H1 (cell line): ENCODE measurements around the gene SCAMP2. TPM values are rescaled to one million over a fixed set of nuclear protein-coding genes. Genes with fewer than 3 reads are reported as not detected.

ENCODE experiments used
- ATF3 ChIP-seq: IDR thresholded peaks from 2 replicates; pipeline ENCODE4 v1.6.1; 2011; ENCODE audit warnings: low read depth, mild to moderate bottlenecking, low read length; ENCODE audit not compliant: insufficient read depth
- JUND ChIP-seq: IDR thresholded peaks from 2 replicates; pipeline ENCODE4 v1.6.1; 2011; ENCODE audit warnings: mild to moderate bottlenecking, improper control_type of control experiment, low read length
- NANOG ChIP-seq: IDR thresholded peaks from 2 replicates; pipeline ENCODE4 v1.6.1; 2011; ENCODE audit warnings: low read length, low read depth, mild to moderate bottlenecking, inconsistent platforms; ENCODE audit not compliant: insufficient read depth, poor library complexity, severe bottlenecking
- POLR2A ChIP-seq, 2 experiments: IDR thresholded peaks; 1 replicate in 1 of 2; 2 replicates in 1 of 2; pipeline ENCODE4 v1.6.1; 2011; ENCODE audit warnings: low read depth in 2 of 2, low read length in 2 of 2, mild to moderate bottlenecking in 2 of 2; ENCODE audit errors: control extremely low read depth in 1 of 2
- RBBP5 ChIP-seq: IDR thresholded peaks from 2 replicates; pipeline ENCODE4 v1.7.1; 2012; ENCODE audit warnings: low read depth, mild to moderate bottlenecking, inconsistent platforms, low read length, moderate library complexity, borderline replicate concordance
- TAF1 ChIP-seq: IDR thresholded peaks from 2 replicates; pipeline ENCODE4 v1.6.1; 2011; ENCODE audit warnings: mild to moderate bottlenecking, low read depth, low read length
- TEAD4 ChIP-seq: IDR thresholded peaks from 2 replicates; pipeline ENCODE4 v1.6.1; 2012; ENCODE audit warnings: low read depth, low read length, inconsistent platforms, mixed read lengths
- ZNF274 ChIP-seq: IDR thresholded peaks from 2 replicates; pipeline ENCODE4 v1.7.0; 2012; ENCODE audit warnings: low read length, borderline replicate concordance; ENCODE audit errors: extremely low read depth
- polyA plus RNA-seq, 7 experiments: library from polyadenylated mRNA; depleted of rRNA in 3 of 7; stranded (reverse) in 5 of 7; unstranded in 2 of 7; fragments of >200 nt in 5 of 7; fragments of 200-250 nt in 2 of 7; gene quantifications; 1 replicate in 5 of 7; 2 replicates in 1 of 7; 4 replicates in 1 of 7; pipeline versions ENCODE4 v1.2.1 to v1.2.3, GENCODE V29; 2011 to 2013; ENCODE audit warnings: missing spikeins in 2 of 7, mixed read lengths in 2 of 7
- total RNA-seq: library from RNA; stranded (reverse); fragmentation: NEBNext Ultra II Directional; extraction: Animal tissue kit (Norgen Biotek cat#: 25700); gene quantifications from 2 replicates; pipeline ENCODE4 v1.2.1, GENCODE V29; 2021
- TF ChIP-seq, protein P1 (sequence below): fragments of 300-600 bp; sonication (generic); IDR thresholded peaks from 2 replicates; pipeline ENCODE4 v1.7.1; 2012; ENCODE audit warnings: low read length, moderate library complexity, mild to moderate bottlenecking, inconsistent platforms; ENCODE audit not compliant: insufficient replicate concordance
- TF ChIP-seq, protein P2 (sequence below): IDR thresholded peaks from 2 replicates; pipeline ENCODE4 v1.6.1; 2011; ENCODE audit warnings: low read length, improper control_type of control experiment

SCAMP2 gene
- total and polyA plus RNA-seq, 2 of the 8 experiments (the other 6 are each of a cell fraction or from before 2014, with no cell fraction given), result 41.7 to 131 TPM

DNA sequence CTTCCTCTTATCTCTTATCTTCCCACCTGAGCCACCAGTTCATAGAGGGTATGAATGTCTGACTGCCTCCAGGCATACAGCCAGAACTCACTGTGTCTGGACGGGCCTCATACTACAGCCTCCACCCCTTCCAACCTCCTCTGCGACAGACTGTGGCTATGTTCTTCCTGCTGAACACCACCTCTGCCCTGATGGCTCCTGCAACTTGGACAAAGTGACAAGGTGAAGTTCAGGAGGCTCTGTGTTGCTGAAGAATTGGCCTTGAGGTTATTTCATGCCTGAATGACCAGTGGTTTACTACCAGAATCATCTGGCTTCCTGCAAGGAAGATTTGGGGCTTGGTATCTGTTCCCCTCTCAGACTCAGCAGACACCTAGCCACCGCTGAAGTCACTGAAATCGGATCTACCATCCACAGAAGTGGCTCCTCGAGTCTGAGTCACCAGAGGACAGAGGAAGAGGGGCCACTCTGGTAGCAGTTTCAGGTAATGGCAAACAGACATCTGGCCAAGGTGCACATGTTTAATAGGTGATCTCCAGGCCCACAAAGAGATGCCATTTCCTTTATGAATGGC is 16.0 kb downstream of the SCAMP2 start (continued):
- TF ChIP-seq, protein P1, sequence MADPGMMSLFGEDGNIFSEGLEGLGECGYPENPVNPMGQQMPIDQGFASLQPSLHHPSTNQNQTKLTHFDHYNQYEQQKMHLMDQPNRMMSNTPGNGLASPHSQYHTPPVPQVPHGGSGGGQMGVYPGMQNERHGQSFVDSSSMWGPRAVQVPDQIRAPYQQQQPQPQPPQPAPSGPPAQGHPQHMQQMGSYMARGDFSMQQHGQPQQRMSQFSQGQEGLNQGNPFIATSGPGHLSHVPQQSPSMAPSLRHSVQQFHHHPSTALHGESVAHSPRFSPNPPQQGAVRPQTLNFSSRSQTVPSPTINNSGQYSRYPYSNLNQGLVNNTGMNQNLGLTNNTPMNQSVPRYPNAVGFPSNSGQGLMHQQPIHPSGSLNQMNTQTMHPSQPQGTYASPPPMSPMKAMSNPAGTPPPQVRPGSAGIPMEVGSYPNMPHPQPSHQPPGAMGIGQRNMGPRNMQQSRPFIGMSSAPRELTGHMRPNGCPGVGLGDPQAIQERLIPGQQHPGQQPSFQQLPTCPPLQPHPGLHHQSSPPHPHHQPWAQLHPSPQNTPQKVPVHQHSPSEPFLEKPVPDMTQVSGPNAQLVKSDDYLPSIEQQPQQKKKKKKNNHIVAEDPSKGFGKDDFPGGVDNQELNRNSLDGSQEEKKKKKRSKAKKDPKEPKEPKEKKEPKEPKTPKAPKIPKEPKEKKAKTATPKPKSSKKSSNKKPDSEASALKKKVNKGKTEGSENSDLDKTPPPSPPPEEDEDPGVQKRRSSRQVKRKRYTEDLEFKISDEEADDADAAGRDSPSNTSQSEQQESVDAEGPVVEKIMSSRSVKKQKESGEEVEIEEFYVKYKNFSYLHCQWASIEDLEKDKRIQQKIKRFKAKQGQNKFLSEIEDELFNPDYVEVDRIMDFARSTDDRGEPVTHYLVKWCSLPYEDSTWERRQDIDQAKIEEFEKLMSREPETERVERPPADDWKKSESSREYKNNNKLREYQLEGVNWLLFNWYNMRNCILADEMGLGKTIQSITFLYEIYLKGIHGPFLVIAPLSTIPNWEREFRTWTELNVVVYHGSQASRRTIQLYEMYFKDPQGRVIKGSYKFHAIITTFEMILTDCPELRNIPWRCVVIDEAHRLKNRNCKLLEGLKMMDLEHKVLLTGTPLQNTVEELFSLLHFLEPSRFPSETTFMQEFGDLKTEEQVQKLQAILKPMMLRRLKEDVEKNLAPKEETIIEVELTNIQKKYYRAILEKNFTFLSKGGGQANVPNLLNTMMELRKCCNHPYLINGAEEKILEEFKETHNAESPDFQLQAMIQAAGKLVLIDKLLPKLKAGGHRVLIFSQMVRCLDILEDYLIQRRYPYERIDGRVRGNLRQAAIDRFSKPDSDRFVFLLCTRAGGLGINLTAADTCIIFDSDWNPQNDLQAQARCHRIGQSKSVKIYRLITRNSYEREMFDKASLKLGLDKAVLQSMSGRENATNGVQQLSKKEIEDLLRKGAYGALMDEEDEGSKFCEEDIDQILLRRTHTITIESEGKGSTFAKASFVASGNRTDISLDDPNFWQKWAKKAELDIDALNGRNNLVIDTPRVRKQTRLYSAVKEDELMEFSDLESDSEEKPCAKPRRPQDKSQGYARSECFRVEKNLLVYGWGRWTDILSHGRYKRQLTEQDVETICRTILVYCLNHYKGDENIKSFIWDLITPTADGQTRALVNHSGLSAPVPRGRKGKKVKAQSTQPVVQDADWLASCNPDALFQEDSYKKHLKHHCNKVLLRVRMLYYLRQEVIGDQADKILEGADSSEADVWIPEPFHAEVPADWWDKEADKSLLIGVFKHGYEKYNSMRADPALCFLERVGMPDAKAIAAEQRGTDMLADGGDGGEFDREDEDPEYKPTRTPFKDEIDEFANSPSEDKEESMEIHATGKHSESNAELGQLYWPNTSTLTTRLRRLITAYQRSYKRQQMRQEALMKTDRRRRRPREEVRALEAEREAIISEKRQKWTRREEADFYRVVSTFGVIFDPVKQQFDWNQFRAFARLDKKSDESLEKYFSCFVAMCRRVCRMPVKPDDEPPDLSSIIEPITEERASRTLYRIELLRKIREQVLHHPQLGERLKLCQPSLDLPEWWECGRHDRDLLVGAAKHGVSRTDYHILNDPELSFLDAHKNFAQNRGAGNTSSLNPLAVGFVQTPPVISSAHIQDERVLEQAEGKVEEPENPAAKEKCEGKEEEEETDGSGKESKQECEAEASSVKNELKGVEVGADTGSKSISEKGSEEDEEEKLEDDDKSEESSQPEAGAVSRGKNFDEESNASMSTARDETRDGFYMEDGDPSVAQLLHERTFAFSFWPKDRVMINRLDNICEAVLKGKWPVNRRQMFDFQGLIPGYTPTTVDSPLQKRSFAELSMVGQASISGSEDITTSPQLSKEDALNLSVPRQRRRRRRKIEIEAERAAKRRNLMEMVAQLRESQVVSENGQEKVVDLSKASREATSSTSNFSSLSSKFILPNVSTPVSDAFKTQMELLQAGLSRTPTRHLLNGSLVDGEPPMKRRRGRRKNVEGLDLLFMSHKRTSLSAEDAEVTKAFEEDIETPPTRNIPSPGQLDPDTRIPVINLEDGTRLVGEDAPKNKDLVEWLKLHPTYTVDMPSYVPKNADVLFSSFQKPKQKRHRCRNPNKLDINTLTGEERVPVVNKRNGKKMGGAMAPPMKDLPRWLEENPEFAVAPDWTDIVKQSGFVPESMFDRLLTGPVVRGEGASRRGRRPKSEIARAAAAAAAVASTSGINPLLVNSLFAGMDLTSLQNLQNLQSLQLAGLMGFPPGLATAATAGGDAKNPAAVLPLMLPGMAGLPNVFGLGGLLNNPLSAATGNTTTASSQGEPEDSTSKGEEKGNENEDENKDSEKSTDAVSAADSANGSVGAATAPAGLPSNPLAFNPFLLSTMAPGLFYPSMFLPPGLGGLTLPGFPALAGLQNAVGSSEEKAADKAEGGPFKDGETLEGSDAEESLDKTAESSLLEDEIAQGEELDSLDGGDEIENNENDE, result no peak
- TF ChIP-seq ZNF274 (no peak), TAF1 (no peak), NANOG (no peak), TEAD4 (no peak), JUND (no peak), RBBP5 (no peak), ATF3 (no peak), POLR2A (IDR thresholded peaks at IDR 0.05; ENCODE audit: control extremely low read depth in 1 of 2, low read depth in 2 of 2, low read length in 2 of 2) (no peak)
- TF ChIP-seq, protein P2, sequence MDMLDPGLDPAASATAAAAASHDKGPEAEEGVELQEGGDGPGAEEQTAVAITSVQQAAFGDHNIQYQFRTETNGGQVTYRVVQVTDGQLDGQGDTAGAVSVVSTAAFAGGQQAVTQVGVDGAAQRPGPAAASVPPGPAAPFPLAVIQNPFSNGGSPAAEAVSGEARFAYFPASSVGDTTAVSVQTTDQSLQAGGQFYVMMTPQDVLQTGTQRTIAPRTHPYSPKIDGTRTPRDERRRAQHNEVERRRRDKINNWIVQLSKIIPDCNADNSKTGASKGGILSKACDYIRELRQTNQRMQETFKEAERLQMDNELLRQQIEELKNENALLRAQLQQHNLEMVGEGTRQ, result no peak
